ENCODE measurements around the gene DYNC1H1.
"Not testable (repeated sequence)": the region's sequence is repeated elsewhere in the genome, so short reads cannot be mapped to it uniquely, and the experiment has no call there.

DYNC1H1 gene

DNA sequence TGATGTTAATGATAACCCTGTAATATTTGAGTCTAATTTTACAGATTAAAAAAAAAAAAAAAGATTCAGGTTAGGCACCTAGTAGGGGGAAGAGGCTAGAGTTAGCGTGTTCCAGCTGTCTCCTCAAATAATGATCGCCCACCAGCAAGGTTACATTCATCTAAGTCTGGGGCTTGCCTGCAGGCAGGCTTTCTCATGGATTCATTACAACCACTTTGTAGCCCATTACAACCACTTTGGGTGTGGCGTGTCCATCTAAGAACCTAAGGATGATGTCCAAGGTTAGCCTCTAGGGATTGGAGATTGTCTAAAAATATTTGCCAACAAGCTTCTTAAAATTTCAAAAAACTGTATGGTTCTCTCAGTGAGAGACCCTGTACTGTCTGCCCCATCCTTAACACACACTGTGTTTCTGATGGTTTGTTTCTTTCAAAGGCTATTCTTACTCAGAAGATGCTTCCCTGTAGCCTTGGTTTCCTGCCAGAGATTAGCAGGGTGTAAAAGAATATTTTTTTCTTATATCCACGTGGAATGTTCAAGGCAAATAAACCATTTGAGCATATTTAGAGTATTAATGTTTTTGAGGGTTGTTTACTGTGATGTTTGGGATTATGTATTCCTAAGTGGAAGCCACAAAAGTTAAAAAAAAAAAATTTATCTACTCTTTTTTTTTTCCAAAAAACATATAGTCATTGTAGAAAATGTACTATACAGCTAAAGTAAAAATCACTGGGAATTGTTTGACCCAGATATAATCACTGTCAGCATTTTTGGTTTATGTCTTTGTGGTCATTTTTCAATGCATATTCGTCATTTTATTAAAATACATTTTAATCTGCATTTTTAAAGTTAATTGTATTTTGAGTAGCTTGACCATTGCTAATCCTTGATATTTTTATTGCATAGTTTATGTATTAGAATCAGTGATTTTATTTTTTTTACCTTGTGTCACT lies 1.7 kb downstream of the DYNC1H1 start:
- no peak for DNase-seq

DNA sequence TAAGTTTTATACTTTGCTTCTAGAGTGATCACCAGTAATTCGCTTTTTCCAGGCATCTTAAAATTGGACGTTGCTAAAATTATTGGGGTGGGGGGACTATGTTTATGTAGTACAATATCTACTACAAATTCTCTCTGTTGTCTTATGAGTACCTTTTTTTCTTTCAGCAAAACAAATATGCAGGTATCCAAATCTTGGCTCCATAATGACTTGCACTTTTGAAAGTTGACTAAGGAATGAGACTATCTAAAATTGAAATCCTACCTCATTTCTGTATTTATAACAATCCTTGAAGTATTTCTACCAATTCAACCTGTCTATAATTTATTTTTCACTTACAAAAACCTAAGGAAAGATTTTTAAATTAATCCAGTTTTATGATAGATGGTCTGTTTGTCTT lies 2.4 kb downstream of the DYNC1H1 start:
- no peak for DNase-seq

DNA sequence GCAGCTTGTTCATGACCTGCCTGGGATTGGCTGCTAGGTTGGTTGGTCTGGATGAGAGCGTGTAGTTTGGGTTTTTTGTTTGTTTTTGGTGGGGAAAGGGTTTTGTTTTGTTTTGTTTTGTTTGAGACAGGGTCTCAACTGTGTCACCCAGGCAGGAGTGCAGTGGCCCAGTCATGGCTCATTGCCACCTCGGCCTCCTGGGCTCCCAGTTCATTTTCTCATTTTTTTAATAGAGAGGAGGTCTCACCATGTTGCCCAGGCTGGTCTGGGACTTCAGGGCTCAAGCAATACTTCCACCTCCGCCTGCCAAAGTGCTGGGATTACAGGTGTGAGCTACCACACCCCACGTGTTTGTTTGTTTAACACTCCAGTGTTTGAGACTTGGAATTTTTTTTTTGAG lies 3.8 kb downstream of the DYNC1H1 start:
- DNase-seq: no peak

DNA sequence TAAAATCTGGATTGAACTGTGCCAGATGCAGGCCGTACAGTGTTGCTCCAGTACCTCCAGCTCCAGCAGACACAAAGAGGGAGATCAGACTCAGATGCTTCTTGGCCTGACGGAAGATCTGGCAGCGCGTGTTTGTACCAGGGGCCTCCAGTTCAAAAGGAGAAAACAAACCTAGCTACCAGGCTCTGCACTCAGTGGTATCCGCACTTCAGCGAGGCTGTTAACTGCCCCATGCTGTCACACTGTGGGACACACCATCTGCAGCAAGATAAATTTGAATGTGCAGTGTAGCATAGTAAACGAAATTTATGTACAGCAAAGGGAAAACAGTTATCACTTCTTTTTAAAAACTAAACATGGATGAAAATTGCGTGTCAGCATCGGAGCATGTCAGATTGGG lies 5.1 kb downstream of the DYNC1H1 start:
- DNase-seq: no peak

DNA sequence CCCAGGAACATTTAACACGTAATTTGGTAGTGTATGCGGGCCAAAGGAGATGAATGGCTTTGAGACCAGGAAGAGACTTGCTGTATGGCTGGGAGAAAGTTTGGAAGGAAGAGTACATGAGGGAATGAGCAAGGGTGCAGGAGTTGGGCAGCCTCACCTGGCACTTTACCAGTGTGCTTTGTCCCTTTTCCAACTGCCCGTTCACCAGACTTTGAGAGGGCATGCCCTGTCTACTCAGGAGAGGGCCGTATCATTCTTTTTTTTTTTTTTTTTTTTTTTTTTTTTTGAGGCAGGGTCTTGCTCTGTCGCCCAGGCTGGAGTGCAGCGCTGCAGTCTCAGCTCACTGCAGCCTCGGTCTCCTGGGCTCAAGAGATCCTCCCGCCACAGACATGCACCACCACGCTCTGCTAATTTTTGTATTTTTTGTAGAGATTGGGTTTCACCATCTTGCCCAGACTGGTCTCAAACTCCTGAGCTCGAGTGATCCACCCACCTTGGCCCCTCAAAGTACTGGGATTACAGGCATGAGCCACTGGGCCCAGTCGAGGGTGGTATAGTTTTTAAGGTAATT lies 6.5 kb downstream of the DYNC1H1 start:
- DNase-seq: no peak

DNA sequence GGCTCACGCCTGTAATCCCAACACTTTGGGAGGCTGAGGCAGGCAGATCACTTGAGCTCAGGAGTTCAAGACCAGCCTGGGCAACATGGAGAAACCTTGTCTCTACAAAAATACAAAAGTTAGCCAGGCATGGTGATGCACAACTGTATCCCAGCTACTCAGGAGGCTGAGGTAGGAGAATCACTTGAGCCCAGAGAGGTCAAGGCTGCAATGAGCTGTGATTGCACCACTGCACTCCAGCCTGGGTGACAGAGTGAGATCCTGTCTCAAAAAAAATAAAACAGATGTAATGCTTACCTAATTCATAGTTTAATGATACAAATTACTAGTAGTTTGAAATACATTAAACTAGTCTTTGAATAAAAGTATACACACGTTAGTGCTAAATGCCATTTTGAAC lies 7.1 kb downstream of the DYNC1H1 start:
- DNase-seq: not testable (repeated sequence)

DNA sequence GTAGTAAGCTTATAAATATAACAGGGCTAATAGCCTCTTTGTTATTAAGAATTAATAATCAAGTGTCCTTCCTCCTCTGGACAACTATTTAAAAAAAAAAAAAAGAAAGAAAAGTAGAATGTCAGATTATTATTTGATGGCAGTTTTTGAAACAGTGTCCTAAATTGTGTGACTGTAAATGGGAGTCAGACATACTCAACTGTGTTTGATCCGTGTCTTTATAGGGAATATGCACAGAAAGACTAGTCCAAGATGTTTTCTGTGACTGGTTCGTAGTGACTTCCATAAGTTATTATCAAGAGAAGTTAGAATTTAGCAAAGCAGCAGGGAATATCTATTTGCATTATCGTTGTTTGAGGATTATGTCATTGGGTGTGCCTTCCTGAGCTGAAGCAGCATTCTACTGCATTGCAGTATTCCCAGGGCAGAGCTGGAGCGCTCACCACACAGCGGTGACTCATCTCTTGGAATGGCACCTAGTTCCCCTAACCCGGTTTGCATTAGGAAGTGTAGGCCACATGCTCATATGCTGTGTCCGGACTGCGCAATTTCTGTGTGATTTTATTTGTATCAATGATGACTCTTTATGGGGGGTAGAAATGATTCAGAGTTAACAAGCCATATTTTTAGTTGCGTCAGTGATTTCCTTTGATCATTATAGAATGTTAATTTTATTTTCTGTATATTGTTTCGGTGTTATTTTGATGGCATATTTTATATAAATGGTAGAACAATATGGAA lies 7.9 kb downstream of the DYNC1H1 start:
- DNase-seq: no peak

DNA sequence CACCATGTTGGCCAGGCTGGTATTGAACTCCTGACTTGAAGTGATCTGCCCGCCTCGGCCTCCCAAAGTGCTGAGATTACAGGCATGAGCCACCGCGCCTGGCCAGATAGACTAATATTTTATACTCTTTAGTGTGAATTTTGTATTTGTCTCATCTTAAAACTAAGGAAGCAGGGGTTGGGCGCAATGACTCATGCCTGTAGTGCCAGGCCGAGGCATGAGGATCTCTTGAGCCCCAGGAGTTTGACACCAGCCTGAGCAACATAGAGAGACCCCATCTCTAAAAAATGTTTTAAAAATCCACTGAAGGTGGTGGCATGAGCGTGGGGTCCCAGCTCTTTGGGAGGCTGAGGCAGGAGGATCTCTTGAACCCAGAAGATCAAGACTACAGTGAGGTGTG lies 9.0 kb downstream of the DYNC1H1 start:
- DNase-seq: no peak

DNA sequence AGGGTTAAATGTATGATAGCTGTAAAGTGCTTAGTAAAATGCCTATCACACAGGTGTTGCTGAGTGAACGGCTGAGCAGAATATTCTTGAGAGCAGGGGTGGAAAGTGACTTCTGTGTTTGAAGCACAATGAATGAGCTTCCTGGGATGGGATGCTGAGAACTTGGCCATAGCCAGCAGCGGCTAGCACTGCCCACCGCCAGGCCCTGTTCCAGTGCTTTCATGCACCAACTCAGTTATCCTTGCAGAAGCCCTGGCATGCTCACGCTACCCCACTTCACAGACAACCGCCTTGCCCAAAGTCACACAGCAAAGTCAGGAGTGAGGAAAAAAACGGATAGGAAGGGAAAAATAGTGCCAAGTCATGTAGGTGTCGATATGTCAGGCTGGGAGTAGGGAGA lies 10.9 kb downstream of the DYNC1H1 start:
- no peak for DNase-seq

DNA sequence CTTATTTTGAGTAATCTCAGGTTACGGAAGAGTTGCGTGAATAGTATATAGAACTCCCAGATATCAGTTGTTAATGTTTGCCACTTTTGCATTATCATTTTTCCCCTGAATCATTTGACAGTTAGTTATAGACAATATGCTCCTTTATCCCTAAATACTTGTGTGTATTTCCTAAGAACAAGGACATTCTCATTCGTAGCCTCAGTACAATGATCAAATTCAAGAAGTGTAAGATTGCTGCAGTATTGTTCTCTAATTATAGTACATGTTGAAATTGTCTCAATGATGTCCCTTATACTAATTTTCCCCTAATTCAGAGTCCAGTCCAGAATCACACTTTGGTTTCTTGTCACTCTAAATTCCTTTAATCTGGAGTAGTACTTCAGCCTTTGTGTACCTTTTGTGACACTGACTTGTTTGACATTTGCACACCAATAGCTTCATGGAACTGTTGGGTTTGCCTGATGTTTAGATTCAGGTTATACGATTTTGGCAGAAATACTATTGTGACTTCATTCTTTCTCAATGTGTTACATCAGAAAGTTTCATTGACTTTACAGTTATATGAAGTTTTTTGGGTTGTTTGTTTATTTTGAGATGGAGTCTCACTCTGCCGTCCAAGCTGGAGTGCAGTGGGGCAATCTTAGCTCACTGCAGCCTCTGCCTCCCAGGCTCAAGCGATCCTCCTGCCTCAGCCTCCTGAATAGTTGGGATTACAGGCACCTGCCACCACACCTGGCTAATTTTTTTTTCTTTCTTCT lies 13.1 kb downstream of the DYNC1H1 start:
- no peak for DNase-seq

DNA sequence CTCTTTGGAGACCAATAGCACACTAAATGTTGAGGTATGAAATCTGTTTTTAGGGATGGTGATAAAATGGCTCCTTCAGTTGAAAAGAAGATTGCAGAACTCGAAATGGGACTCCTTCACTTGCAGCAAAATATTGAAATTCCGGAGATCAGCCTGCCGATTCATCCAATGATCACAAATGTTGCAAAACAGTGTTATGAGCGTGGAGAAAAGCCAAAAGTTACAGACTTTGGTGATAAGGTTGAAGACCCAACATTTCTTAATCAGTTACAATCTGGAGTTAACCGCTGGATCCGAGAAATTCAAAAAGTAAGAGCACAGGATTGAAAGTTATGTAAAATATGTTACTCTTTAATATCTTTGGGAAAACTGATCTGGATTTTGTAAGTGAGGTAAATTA lies 15.3 kb downstream of the DYNC1H1 start:
- DNase-seq: no peak

DNA sequence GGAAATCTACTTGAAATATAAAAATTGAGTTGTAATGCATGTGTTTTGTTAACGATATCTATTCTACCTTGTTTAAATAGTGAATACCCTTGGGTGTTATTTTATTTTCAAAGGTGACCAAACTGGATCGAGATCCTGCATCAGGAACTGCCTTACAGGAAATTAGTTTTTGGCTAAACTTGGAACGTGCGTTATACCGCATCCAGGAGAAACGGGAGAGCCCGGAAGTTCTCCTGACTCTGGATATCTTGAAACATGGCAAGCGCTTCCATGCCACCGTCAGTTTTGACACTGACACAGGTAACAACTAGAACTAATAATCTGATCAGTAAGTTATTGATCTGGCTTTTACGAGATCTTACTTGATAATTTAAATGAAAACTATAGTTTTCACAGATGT lies 15.9 kb downstream of the DYNC1H1 start:
- no peak for DNase-seq

DNA sequence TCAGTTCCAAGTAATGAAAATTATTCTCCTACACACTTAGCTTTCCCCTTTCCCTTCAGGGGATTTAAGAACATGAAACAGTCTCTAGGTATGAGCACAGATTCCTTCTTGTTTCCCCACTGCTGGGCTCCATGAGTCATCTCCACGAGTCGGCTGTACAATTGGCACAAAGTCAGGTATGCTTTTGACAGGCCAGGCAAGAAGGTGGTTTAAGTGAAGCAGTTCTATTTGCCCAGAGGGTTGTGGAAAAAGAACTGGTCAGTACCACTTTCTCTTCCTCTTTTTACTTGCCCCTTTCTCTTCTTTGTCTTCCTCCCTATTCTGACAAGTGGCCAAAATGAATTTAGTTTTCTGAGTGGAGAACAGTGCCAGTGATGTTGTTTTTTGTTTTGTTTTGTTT lies 16.3 kb downstream of the DYNC1H1 start:
- DNase-seq: no peak

DNA sequence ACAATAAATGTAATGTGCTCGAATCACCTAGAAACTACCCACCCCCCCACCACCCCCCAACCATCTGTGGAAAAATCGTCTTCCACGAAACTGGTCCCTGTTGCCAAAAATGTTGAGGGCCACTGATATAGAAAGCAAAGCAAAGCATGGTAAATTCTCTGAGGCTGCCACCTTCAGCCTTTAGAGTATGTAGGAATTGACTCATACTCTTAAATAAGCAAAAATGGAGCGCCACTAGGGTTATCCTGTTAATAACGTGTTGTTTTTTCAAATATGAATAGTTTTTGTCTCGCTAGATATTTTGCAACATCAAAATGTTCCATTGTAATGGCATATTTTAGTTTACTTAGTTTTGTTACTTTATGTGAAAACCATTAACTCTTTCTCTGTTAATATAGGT lies 18.2 kb downstream of the DYNC1H1 start:
- DNase-seq: no peak

DNA sequence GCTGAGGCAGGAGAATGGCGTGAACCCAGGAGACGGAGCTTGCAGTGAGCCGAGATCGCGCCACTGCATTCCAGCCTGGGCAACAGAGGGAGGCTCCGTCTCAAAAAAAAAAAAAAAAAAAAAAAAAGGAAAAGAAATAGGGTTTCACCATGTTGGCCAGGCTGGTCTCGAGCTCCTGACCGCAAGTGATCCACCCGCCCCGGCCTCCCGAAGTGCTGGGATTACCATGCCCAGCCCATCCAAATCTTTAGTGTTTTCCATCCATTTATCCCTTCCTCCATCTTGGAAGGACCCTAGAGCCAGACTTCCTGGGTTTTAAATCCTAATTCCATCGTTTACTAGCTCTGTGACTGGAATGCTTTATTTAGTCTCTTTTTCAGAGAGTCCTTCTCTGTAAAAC lies 20.5 kb downstream of the DYNC1H1 start:
- DNase-seq: not testable (repeated sequence)

DNA sequence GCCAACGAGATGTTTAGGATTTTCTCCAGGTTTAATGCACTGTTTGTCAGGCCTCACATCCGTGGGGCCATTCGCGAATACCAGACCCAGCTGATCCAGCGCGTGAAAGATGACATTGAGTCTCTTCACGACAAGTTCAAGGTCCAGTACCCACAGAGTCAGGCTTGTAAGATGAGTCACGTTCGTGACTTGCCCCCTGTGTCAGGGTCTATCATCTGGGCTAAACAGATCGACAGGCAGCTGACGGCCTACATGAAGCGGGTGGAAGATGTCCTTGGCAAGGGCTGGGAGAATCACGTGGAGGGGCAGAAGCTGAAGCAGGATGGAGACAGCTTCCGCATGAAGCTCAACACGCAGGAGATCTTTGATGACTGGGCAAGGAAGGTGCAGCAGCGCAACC lies 21.6 kb downstream of the DYNC1H1 start:
- DNase-seq: no peak

DNA sequence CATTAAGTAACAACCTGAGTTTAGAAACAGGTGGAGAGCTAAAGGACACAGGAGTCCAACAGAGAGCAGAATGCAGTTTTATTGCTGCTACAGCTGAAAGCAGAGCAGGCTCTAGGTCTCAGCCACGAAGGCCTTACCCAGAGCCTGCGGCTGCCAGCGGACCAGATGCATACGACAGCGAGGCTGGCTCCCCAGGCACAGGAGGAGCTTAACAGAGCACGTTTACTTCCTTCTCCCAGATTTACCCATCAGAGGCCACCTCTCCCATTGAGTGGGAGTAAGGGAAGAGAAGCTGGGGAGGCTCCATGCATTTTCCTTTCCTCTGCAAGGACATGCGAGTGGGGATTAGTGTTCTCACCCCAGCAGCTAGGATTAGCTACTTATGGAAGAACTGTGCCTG lies 22.6 kb downstream of the DYNC1H1 start:
- no peak for DNase-seq

DNA sequence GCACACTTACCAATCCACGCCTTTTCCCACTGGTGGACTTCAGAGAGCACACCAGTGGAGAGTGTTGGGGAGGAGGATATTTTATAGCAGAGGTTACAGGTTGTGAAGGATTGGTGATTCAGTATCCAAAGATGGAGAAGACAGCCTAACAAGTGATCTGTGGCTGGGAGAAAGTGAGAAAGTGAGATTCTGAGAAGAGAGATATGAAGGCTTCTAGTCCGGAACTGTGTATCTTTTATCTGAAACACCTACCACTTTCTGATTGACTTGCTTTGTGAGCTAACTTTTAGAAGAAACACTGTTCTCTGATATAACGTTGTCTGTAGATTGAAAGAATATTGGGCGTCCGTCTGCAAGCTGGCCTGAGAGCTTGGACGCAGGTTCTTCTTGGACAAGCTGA lies 24.0 kb downstream of the DYNC1H1 start:
- no peak for DNase-seq

DNA sequence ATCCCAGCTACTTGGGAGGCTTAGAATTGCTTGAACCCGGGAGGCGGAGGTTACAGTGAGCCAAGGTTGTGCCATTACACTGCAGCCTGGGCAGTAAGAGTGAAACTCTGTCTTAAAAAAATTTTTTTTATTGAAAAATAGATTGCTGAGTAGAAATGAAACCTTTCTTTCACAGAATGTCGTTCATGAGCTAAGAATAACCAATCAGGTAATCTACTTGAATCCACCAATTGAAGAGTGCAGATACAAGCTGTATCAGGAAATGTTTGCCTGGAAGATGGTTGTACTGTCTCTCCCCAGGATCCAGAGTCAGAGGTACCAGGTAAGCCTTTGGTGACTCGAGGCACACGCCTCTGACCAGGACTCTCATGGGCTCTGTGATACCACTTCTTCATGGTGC lies 27.0 kb downstream of the DYNC1H1 start:
- no peak for DNase-seq

DNA sequence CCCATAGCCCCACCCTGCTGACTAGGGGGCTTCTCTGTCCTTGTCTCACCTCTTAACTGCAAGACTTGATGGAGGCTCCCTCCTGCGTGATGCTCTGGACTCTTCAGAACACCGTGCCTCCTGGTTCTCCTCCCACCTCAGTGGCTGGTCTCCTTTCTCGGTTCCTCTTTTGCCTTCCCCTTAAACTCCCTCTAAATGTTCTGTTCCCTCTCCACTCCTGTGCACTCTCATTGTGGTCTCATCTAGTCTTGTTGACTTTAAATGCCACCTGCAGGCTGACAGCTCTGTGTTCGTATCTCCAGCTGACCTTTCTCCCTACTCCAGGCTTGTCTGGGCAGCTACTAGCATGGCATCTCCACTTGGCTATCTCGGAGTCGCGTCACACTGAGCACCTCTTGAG lies 28.3 kb downstream of the DYNC1H1 start:
- DNase-seq: no peak

DNA sequence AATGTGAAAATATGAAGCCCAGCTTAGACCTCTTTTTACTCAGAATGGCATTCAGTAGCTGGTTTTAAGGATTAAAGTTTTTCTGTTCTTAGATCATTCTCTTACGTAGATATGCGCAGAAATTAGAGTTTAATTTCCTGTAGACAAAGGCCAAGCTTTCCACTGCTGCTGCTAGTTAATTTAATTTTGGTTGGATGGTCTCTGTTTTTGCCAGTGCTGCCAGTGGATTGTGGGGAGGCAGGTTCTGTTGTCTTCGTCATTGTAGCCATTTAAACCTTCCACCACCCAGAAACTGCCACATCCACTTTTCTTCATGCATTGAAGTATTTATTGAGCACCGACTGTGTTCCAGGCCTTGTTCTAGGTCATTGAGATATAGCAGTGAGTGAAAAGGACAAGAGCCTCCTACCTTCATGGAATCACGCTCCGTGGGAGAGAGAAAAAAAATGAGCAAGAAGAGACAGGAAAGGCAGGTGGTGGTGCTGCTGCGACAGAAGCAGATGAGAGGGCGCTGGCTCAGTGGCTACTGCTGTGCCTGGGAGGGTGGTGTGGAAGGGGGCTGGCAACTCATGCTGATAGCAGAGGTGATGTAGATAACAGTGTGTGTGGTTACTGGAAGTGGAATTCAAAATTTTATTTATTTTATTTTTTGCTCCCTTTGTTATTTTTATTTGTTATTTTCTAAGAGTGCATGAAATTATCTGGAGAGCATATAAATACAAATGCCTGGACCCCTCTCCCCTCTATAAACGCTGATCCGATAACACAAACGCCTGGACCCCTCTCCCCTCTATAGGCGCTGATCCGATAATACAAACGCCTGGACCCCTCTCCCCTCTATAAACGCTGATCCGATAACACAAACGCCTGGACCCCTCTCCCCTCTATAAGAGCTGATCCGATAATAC lies 33.3 kb downstream of the DYNC1H1 start:
- no peak for DNase-seq

DNA sequence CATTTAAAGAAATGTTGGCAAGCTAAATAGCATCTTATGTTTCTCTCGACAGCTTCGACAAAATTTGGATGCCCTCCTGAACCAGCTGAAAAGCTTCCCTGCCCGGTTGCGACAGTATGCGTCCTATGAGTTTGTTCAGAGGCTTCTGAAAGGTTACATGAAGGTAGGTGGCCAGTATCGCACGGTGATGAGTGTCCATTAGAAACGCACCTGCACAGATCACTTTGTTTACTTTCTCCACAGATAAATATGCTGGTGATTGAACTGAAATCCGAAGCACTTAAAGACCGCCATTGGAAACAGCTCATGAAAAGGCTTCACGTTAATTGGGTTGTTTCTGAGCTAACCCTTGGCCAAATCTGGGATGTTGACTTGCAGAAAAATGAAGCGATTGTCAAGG lies 36.5 kb downstream of the DYNC1H1 start:
- DNase-seq: peak; percentile 70

Data from NCI-H146 (cell line).